ENCODE measurements around the gene PSMC1. TPM values are rescaled to one million over a fixed set of nuclear protein-coding genes. Genes with fewer than 3 reads are reported as not detected.

The PSMC1 gene
- total and polyA plus RNA-seq, 8 donors: 24.4 to 71.4 (median 37.2) TPM

DNA sequence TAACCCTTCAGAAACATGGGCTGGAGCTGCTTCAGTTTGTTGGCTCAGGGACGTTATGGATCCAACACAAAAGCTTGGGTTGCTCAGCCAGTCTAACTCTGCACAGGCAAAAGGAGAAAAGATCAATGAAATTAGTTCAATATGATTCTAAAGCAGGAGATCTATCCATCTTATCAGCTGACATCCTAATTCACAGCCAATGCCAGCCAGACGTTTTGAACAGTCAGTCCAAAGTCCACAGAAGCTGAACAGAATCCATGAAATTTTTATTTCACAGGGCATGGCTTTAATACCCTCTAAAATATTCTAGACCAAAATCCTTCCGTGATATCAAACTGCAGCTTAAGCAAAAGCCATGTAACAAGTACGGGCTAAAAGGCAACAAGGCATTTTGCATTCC lies 61.7 kb downstream of the PSMC1 start:
- no peaks in the 10 kb centered on the region for H3K9me3 ChIP-seq
- peaks cover 0 to 24% (median 0%) of the 10 kb centered on the region in 3 donors for H3K36me3 ChIP-seq
- H3K27me3 ChIP-seq: no peaks in the 10 kb centered on the region
- no peak overlapping the region for H3K4me3 ChIP-seq
- WGBS, 2 donors: 36 to 43% methylated on average over 4 of the region's 4 CpGs
- no peak overlapping the region for H3K27ac ChIP-seq
- ATAC-seq (peak in 1 of 4 donors; percentile 31), DNase-seq (no peak), FAIRE-seq (no peak)
- intact Hi-C loops (cut with DNase I): no loop called here
- no peak for TF ChIP-seq CTCF (IDR thresholded peaks at IDR 0.05)
- no peaks in the 10 kb centered on the region for H3K4me1 ChIP-seq

DNA sequence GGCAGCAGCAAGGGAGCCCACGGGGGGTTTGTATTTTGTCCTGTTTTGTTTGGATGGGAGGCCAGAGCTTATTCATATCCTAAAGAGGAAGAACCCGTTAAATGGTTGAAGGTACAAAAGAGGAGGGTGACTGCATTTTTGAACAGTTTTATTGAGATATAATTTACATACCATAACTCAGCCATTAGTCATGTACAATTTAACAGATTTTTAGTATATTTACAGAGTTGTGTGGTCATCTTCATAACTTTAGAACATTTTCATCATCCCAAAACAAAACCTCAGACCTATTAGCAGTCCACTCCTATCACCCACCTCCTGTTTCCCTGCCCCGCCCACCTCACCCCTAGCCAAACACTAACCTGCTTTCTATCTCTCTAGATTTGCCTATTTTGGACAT lies 62.8 kb downstream of the PSMC1 start:
- FAIRE-seq (no peak), DNase-seq (no peak), ATAC-seq (no peak)
- WGBS, 2 donors: 92 to 96% methylated on average over 3 of the region's 3 CpGs
- no peaks in the 10 kb centered on the region for H3K9me3 ChIP-seq
- intact Hi-C loops (cut with DNase I): no loop called here
- peaks cover 0 to 19% (median 0%) of the 10 kb centered on the region in 3 donors for H3K36me3 ChIP-seq
- H3K27ac ChIP-seq: no peak overlapping the region
- H3K4me3 ChIP-seq: no peak overlapping the region
- TF ChIP-seq CTCF (IDR thresholded peaks at IDR 0.05): no peak
- no peaks in the 10 kb centered on the region for H3K27me3 ChIP-seq
- no peaks in the 10 kb centered on the region for H3K4me1 ChIP-seq

DNA sequence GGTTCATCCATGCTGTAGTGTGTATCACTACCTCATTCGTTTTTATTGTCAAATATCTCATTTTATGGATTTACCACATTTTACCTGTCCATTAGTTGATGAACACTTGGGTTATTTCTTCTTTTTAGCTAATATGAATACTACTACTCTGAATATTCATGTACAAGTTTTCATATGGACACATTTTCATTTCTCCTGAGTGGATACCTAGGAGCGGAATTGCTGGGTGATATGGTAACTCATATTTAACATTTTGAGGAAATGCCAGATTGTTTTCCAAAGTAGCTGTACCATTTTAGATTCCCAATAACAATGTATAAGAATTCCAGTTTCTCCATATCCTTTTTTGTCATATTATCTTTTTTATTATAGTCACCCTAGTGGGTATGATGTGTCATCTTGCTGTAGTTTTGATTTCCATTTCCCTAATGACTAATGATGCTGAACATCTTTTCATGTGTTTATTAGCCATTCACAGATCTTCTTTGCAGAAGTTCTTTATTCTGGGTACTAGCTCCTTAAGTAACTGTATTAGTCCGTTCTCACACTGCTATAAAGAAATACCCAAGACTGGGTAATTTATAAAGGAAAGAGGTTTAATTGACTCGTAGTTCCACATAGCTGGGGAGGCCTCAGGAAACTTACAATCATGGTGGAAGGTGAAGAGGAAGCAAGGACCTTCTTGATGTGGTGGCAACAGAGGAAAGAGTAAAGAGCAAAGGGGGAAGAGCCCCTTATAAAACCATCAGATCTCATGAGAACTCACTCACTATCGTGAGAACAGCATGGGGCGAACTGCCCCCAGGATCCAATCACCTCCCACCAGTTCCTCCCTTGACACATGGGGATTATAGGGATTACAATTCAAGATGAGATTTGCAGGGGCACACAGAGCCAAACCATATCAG lies 63.5 kb downstream of the PSMC1 start:
- intact Hi-C loops (cut with DNase I): no loop called here
- Histone ChIP-seq H3K4me1 (no peaks in the 10 kb centered on the region), H3K9me3 (no peaks in the 10 kb centered on the region), H3K27ac (no peak overlapping the region), H3K36me3 (peaks cover 0 to 11% (median 0%) of the 10 kb centered on the region in 3 donors), H3K27me3 (no peaks in the 10 kb centered on the region), H3K4me3 (no peak overlapping the region)
- TF ChIP-seq CTCF (IDR thresholded peaks at IDR 0.05): no peak
- no peak for FAIRE-seq
- no peak for DNase-seq
- 96 to 97% methylated on average over 6 of the region's 6 CpGs for WGBS, 2 donors
- ATAC-seq: no peak

- FAIRE-seq (no peak), DNase-seq (no peak), ATAC-seq (no peak)
- Histone ChIP-seq H3K4me3 (no peak overlapping the region), H3K27ac (no peak overlapping the region), H3K4me1 (no peaks in the 10 kb centered on the region), H3K27me3 (no peaks in the 10 kb centered on the region), H3K9me3 (no peaks in the 10 kb centered on the region), H3K36me3 (peaks cover 0 to 6% (median 0%) of the 10 kb centered on the region in 3 donors)
- 88 to 94% methylated on average over 4 of the region's 4 CpGs for WGBS, 2 donors
- intact Hi-C loops (cut with DNase I): no loop called here
- TF ChIP-seq CTCF (IDR thresholded peaks at IDR 0.05): no peak
Measured at GRCh38 chr14:90321891-90322290, 65.5 kb downstream of the PSMC1 start.

Other genes starting within 250 kb of the PSMC1 start
- gene KCNK13, start 194.6 kb upstream of the PSMC1 start, total RNA-seq: under 1 TPM in 4 of 6 donors, not detected in 2; 0.09 to 0.97 (median 0.35) TPM
- under 1 TPM; 0.08 to 0.12 TPM for gene KCNK13, start 194.6 kb upstream of the PSMC1 start, polyA plus RNA-seq
- gene NRDE2, start 75.4 kb downstream of the PSMC1 start, total RNA-seq: 10 to 100 TPM in 1 of 6 donors, 1 to 10 TPM in 5; 7.0 to 12.7 (median 8.6) TPM
- 10 to 100 TPM; 10.4 to 12.5 TPM for gene NRDE2, start 75.4 kb downstream of the PSMC1 start, polyA plus RNA-seq
- gene CALM1, start 140.5 kb downstream of the PSMC1 start, total RNA-seq: 100 to 1,000 TPM; 104 to 181 (median 141) TPM
- gene CALM1, start 140.5 kb downstream of the PSMC1 start, polyA plus RNA-seq: 100 to 1,000 TPM; 116 to 181 TPM